OCI-LY3 (cell line): ENCODE data around the gene PKD2L1.

Experiments
- H2AFZ ChIP-seq: fragments of 200-600, 300-600 bp; shearing (Covaris generic); 2 replicates; pipeline ENCODE4 v1.6.0; 2014; ENCODE audit warnings: antibody characterized with exemption, low read depth, low read length
- H3K27ac ChIP-seq: fragments of 200-600, 300-600 bp; sonication (generic); 2 replicates; pipeline ENCODE4 v1.5.1; 2014; ENCODE audit warnings: mild to moderate bottlenecking, low read length, moderate library complexity, mixed read lengths
- H3K27me3 ChIP-seq: fragments of 200-600, 300-600 bp; sonication (generic); 2 replicates; pipeline ENCODE4 v1.6.1; 2014; ENCODE audit warnings: low read depth, low read length, mixed read lengths
- H3K36me3 ChIP-seq: fragments of 200-600, 300-600 bp; sonication (generic); replicated peaks from 2 replicates; pipeline ENCODE3; 2014; ENCODE audit warnings: low read depth, low read length, mixed read lengths
- H3K4me1 ChIP-seq: fragments of 300-600, 200-600 bp; sonication (generic); 2 replicates; pipeline ENCODE4 v1.6.1; 2014; ENCODE audit warnings: low read length, mixed read lengths
- H3K4me2 ChIP-seq: fragments of 200-600, 300-600 bp; sonication (generic); 2 replicates; pipeline ENCODE4 v1.6.1; 2014; ENCODE audit warnings: low read length, mixed read lengths
- H3K4me3 ChIP-seq: fragments of 300-600, 200-600 bp; sonication (generic); 2 replicates; pipeline ENCODE4 v1.5.1; 2014; ENCODE audit warnings: antibody characterized with exemption, mild to moderate bottlenecking, low read length, moderate library complexity
- H3K79me2 ChIP-seq: fragments of 300-600, 200-600 bp; shearing (Covaris generic); 2 replicates; pipeline ENCODE4 v1.6.1; 2014; ENCODE audit warnings: mild to moderate bottlenecking, low read length, mixed read lengths
- H3K9ac ChIP-seq: fragments of 300-600, 200-600 bp; shearing (Covaris generic); 2 replicates; pipeline ENCODE4 v1.6.0; 2014; ENCODE audit warnings: mild to moderate bottlenecking, low read length, moderate library complexity
- H3K9me3 ChIP-seq: fragments of 200-600, 300-600 bp; shearing (Covaris generic); 2 replicates; pipeline ENCODE4 v1.6.1; 2014; ENCODE audit warnings: low read length, mixed read lengths; ENCODE audit not compliant: insufficient read depth
- H4K20me1 ChIP-seq: fragments of 200-600, 300-600 bp; sonication (generic); 2 replicates; pipeline ENCODE4 v1.6.1; 2016; ENCODE audit warnings: low read length, mixed read lengths; ENCODE audit not compliant: insufficient read depth
- CTCF ChIP-seq: fragments of 200-600, 300-600 bp; sonication (generic); IDR thresholded peaks from 2 replicates; pipeline ENCODE4 v1.5.1; 2014; ENCODE audit warnings: antibody characterized with exemption, low read length, low read depth
- EZH2phosphoT487 ChIP-seq: fragments of 200-600 bp; shearing (Covaris generic); IDR thresholded peaks from 2 replicates; pipeline ENCODE4 v1.6.1; 2018; ENCODE audit warnings: antibody characterized with exemption, mixed run types, low read depth

The PKD2L1 gene

GRCh38 chr10:100357059-100357858 lies 27.2 kb upstream of the PKD2L1 start:
- Histone ChIP-seq H3K4me1 (no peaks in the 10 kb centered on the region), H2AFZ (no peak overlapping the region), H3K36me3 (peaks cover 67% of the 10 kb centered on the region), H3K4me3 (no peak overlapping the region), H3K27me3 (no peaks in the 10 kb centered on the region), H4K20me1 (peaks cover 46% of the 10 kb centered on the region), H3K27ac (no peak overlapping the region), H3K4me2 (no peak overlapping the region), H3K9me3 (no peaks in the 10 kb centered on the region), H3K9ac (no peak overlapping the region), H3K79me2 (peaks cover 35% of the 10 kb centered on the region)
- TF ChIP-seq CTCF (no peak), EZH2phosphoT487 (no peak)

- Histone ChIP-seq H3K9ac (no peak overlapping the region), H3K9me3 (no peaks in the 10 kb centered on the region), H3K4me3 (no peak overlapping the region), H3K4me1 (no peaks in the 10 kb centered on the region), H3K36me3 (peaks cover 76% of the 10 kb centered on the region), H3K4me2 (no peak overlapping the region), H3K79me2 (peaks cover 45% of the 10 kb centered on the region), H3K27ac (no peak overlapping the region), H2AFZ (no peak overlapping the region), H3K27me3 (no peaks in the 10 kb centered on the region), H4K20me1 (peaks cover 55% of the 10 kb centered on the region)
- TF ChIP-seq EZH2phosphoT487 (no peak), CTCF (no peak)
These were observed 26.3 kb upstream of the PKD2L1 start for GRCh38 chr10:100356067-100357017.

GRCh38 chr10:100355086-100355485 lies 25.1 kb upstream of the PKD2L1 start:
- no peak overlapping the region for H3K9ac ChIP-seq
- no peak overlapping the region for H3K4me2 ChIP-seq
- no peaks in the 10 kb centered on the region for H3K27me3 ChIP-seq
- H3K36me3 ChIP-seq, result peaks cover 83% of the 10 kb centered on the region
- TF ChIP-seq CTCF (no peak), EZH2phosphoT487 (no peak)
- no peaks in the 10 kb centered on the region; the same call in 1 of the 2 replicates for H3K4me1 ChIP-seq
- H3K79me2 ChIP-seq, result peaks cover 57% of the 10 kb centered on the region
- H4K20me1 ChIP-seq, result peaks cover 68% of the 10 kb centered on the region
- no peaks in the 10 kb centered on the region for H3K9me3 ChIP-seq
- no peak overlapping the region for H3K27ac ChIP-seq
- H3K4me3 ChIP-seq, result no peak overlapping the region
- no peak overlapping the region for H2AFZ ChIP-seq
